GM12878 (cell line): ENCODE measurements around the gene TNFAIP2. TPM values are rescaled to one million over a fixed set of nuclear protein-coding genes. Genes with fewer than 3 reads are reported as not detected.

Source experiments
- ATAC-seq: fragments of 200-7000 bp; cut with Tn5 transposase; 3 replicates; pipeline ENCODE4 v1.9.1; 2020; ENCODE audit warnings: mild to moderate bottlenecking, moderate library complexity
- BruUV-seq: library from RNA; stranded (reverse); fragments of 400-500 nt; replicated peaks from 2 replicates; lab custom pipeline; 2021; lab: Mats Ljungman, UMichigan
- CTCF ChIA-PET: fragments of 300-600 bp; sonication (Branson Sonifier 250); formaldehyde crosslinking; extraction: SDS; loops from one replicate; lab custom pipeline; 2021; ENCODE audit warnings: inconsistent platforms; lab: Yijun Ruan, JAX
- POLR2A ChIA-PET: fragments of 350-600 bp; formaldehyde crosslinking; extraction: SDS; loops from one replicate; lab custom pipeline; 2021; ENCODE audit warnings: inconsistent platforms; lab: Charles Lee
- RAD21 ChIA-PET: fragments of 300-600 bp; sonication (Branson Sonifier 250); formaldehyde crosslinking; loops from one replicate; lab custom pipeline; 2023; ENCODE audit warnings: antibody characterized with exemption; ENCODE audit not compliant: unreplicated experiment; lab: Charles Lee
- SMC1A ChIA-PET: fragments of 300-600 bp; sonication (Branson Sonifier 250); formaldehyde crosslinking; loops from one replicate; lab custom pipeline; 2023; ENCODE audit not compliant: unreplicated experiment, uncharacterized antibody; lab: Charles Lee
- DNase-seq: peaks from one replicate; pipeline ENCODE4 v3.0.0-alpha.2; 2011; ENCODE audit warnings: low read depth, low spot score
- FAIRE-seq: peaks from 3 replicates; lab custom pipeline; 2011; peaks lifted over from hg19 to GRCh38; lab: Jason Lieb, UNC
- H2AFZ ChIP-seq: 2 replicates; pipeline ENCODE4 v1.6.0; 2011; ENCODE audit warnings: low read depth, low read length, control low read depth; ENCODE audit not compliant: control insufficient read depth
- H3K27ac ChIP-seq: 2 replicates; pipeline ENCODE4 v1.5.1; 2011; ENCODE audit warnings: control low read depth; ENCODE audit not compliant: control insufficient read depth, insufficient read depth
- H3K27me3 ChIP-seq, 2 experiments: replicated peaks in 1 of 2; 2 replicates each; pipeline versions ENCODE4 v1.6.0 to v1.6.1; 2011; ENCODE audit warnings: low read length in 1 of 2; ENCODE audit not compliant: control insufficient read depth in 2 of 2, insufficient read depth in 2 of 2
- H3K36me3 ChIP-seq, 2 experiments: 2 replicates each; pipeline ENCODE4 v1.5.1; 2011; ENCODE audit warnings: low read length in 1 of 2; ENCODE audit not compliant: control insufficient read depth in 2 of 2, insufficient read depth in 2 of 2
- H3K4me1 ChIP-seq: 2 replicates; pipeline ENCODE4 v1.6.1; 2011; ENCODE audit warnings: mild to moderate bottlenecking, low read length, moderate library complexity, mixed read lengths; ENCODE audit not compliant: control insufficient read depth, insufficient read depth
- H3K4me2 ChIP-seq: 2 replicates; pipeline ENCODE4 v1.6.0; 2011; ENCODE audit warnings: control low read depth; ENCODE audit not compliant: control insufficient read depth, insufficient read depth
- H3K4me3 ChIP-seq: fragments of 200-600 bp; sonication (generic); 2 replicates; pipeline ENCODE4 v1.5.1; 2016
- H3K79me2 ChIP-seq: 2 replicates; pipeline ENCODE4 v1.6.0; 2011; ENCODE audit warnings: low read length; ENCODE audit not compliant: control insufficient read depth, insufficient read depth
- H3K9ac ChIP-seq: 2 replicates; pipeline ENCODE4 v1.8.0; 2011; ENCODE audit warnings: low read length, control low read depth, mixed read lengths; ENCODE audit not compliant: control insufficient read depth, insufficient read depth
- H3K9me3 ChIP-seq: replicated peaks from 3 replicates; pipeline ENCODE4 v1.5.1; 2011; ENCODE audit warnings: mild to moderate bottlenecking, low read length; ENCODE audit not compliant: control insufficient read depth, insufficient read depth
- H4K20me1 ChIP-seq: 2 replicates; pipeline ENCODE4 v1.6.0; 2011; ENCODE audit not compliant: control insufficient read depth, insufficient read depth
- EED ChIP-seq: sonication (generic); IDR thresholded peaks from 2 replicates; pipeline ENCODE4 v1.6.1; 2016; ENCODE audit warnings: antibody characterized with exemption, low read depth
- IKZF1 ChIP-seq: fragments of 450-650 bp; conservative IDR thresholded peaks from 2 replicates; pipeline ENCODE4 v1.6.1; 2017; ENCODE audit warnings: antibody characterized with exemption, mild to moderate bottlenecking
- MTA3 ChIP-seq: IDR thresholded peaks from 2 replicates; pipeline ENCODE4 v1.6.1; 2012; ENCODE audit warnings: low read length, inconsistent platforms, borderline replicate concordance
- MXI1 ChIP-seq: fragments of 150-350 bp; IDR thresholded peaks from 2 replicates; pipeline ENCODE4 v1.6.1; 2011; ENCODE audit warnings: low read depth, mild to moderate bottlenecking, inconsistent platforms, low read length, improper control_type of control experiment
- MYC ChIP-seq: IDR thresholded peaks from 2 replicates; pipeline ENCODE4 v1.6.1; 2011; ENCODE audit warnings: mild to moderate bottlenecking, low read length, moderate library complexity, inconsistent platforms; ENCODE audit not compliant: insufficient read depth, insufficient replicate concordance, insufficient read length, severe bottlenecking
- POLR2AphosphoS2 ChIP-seq: IDR thresholded peaks from 2 replicates; pipeline ENCODE4 v1.6.1; 2011; ENCODE audit warnings: low read depth, mild to moderate bottlenecking, low read length, improper control_type of control experiment, moderate library complexity
- SRF ChIP-seq, 2 experiments: IDR thresholded peaks; 2 replicates each; pipeline ENCODE4 v1.6.1; 2011; ENCODE audit warnings: low read depth in 2 of 2, low read length in 2 of 2, mild to moderate bottlenecking in 1 of 2, moderate library complexity in 1 of 2
- TCF3 ChIP-seq: IDR thresholded peaks from 2 replicates; pipeline ENCODE4 v1.6.1; 2012; ENCODE audit warnings: low read depth, mild to moderate bottlenecking, low read length, borderline replicate concordance; ENCODE audit not compliant: insufficient read depth
- ZNF274 ChIP-seq: IDR thresholded peaks from one replicate; pipeline ENCODE4 v1.8.0; 2011; ENCODE audit not compliant: insufficient read length, insufficient read depth
- ZNF592 ChIP-seq: fragments of 450-650 bp; IDR thresholded peaks from 2 replicates; pipeline ENCODE4 v1.6.1; 2017; ENCODE audit warnings: mild to moderate bottlenecking, moderate library complexity
- WGBS: methylation state at CpG from one replicate; pipeline ENCODE4 v1.1.6; 2016; ENCODE audit warnings: low lambda C conversion rate; ENCODE audit not compliant: insufficient replicate concordance, insufficient coverage; ENCODE audit errors: missing lambda C conversion rate; 5-methylcytosine and 5-hydroxymethylcytosine counted together
- in situ Hi-C: fragments of 300-500 bp; cut with MboI; formaldehyde crosslinking; loops from 9 replicates; pipeline ENCODE4 v1.14.3; 2018; ENCODE audit warnings: mixed read lengths
- intact Hi-C: fragments of 100-400 bp; cut with micrococcal nuclease; formaldehyde crosslinking; loops from one replicate; pipeline ENCODE4 v1.14.2; 2022; ENCODE audit not compliant: unreplicated experiment
- polyA plus RNA-seq, 11 experiments: library from polyadenylated mRNA; depleted of rRNA in 4 of 11; unstranded in 6 of 11; stranded (reverse) in 5 of 11; fragments of >200 nt; fragmentation: Nextera tagmentation in 4 of 11; fragmentation: Illumina TruSeq in 1 of 11; extraction: Ambion mirVana in 4 of 11; extraction: Trizol in 1 of 11; gene quantifications; 1 replicate in 1 of 11; 2 replicates in 10 of 11; pipeline versions ENCODE4 v1.2.1 to v1.2.3, GENCODE V29; 2011 to 2016; ENCODE audit warnings: inconsistent platforms in 2 of 11, missing spikeins in 2 of 11, low read depth in 1 of 11
- total RNA-seq, 4 experiments: library from RNA; depleted of rRNA in 3 of 4; stranded (reverse); fragments of >200 nt in 3 of 4; fragmentation: Illumina TruSeq in 1 of 4; extraction: Trizol in 1 of 4; gene quantifications; 2 replicates each; pipeline versions ENCODE4 v1.2.1 to v1.2.3, GENCODE V29; 2013 to 2021
- TF ChIP-seq, protein P1 (sequence below): fragments of 450-650 bp; IDR thresholded peaks from 2 replicates; pipeline ENCODE4 v1.6.1; 2017; ENCODE audit warnings: antibody characterized with exemption, mild to moderate bottlenecking, moderate library complexity
- TF ChIP-seq, protein P2 (sequence below): fragments of 450-650 bp; IDR thresholded peaks from 2 replicates; pipeline ENCODE4 v1.6.1; 2016; ENCODE audit warnings: mild to moderate bottlenecking

The TNFAIP2 gene
- total and polyA plus RNA-seq, 10 of the 15 experiments (the other 5 are each of a cell fraction or from before 2014, with no cell fraction given), result 7.1 to 150 (median 74.5) TPM

DNA sequence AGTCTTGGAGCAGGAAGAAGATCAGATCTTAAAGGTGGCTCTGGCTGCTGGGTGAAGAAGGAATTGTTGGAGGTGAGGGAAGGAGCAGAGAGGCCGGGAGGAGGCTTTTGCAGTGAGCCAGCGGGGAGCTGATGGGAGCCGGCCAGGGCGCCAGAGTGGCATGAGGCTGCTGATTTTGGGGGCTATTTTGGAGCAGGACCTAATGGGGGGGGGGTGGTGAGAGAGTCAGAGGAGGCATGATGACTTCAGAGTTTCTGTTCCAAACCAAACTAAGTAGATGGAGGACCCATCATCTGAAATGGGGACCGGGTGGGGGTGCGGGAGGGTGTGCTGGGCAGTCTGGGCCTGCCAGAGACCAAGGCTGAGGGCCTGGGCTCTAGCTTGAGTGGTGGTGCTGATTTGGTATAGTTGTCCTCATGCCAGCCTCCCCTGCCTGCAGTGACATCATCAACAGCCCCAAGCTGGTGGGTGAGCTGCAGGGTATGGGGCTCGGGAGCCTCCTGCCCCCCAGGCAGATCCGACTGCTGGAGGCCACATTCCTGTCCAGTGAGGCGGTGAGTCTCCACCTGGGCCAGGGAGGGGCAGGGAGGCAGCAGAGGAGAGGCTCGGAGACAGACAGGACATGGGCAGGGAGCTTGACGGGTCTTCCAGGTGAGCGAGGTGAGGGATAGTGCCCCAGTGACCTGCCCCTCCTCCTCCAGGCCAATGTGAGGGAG lies 6.2 kb downstream of the TNFAIP2 start:
- H4K20me1 ChIP-seq, result no peaks in the 10 kb centered on the region
- no peak overlapping the region for H3K4me3 ChIP-seq
- no peak overlapping the region for H2AFZ ChIP-seq
- peaks cover 11% of the 10 kb centered on the region for H3K79me2 ChIP-seq
- no peaks in the 10 kb centered on the region; the same call in 1 of the 2 replicates for H3K4me1 ChIP-seq
- POLR2A ChIA-PET, result interaction anchor here (0.8 kb wide), 1 partner anchor 13 kb away, joined by 3 read pairs; no protein-coding TSS in a partner anchor
- H3K4me2 ChIP-seq, result no peak overlapping the region
- in situ Hi-C loops, result no loop called here
- no peak overlapping the region for H3K27ac ChIP-seq
- TF ChIP-seq ZNF592 (no peak), TCF3 (no peak), MTA3 (no peak), POLR2AphosphoS2 (no peak), MXI1 (no peak), IKZF1 (no peak), ZNF274 (no peak), SRF (IDR thresholded peaks at IDR 0.05; ENCODE audit: low read depth in 2 of 2, low read length in 2 of 2) (no peak), EED (no peak), MYC (no peak)
- TF ChIP-seq, protein P1, sequence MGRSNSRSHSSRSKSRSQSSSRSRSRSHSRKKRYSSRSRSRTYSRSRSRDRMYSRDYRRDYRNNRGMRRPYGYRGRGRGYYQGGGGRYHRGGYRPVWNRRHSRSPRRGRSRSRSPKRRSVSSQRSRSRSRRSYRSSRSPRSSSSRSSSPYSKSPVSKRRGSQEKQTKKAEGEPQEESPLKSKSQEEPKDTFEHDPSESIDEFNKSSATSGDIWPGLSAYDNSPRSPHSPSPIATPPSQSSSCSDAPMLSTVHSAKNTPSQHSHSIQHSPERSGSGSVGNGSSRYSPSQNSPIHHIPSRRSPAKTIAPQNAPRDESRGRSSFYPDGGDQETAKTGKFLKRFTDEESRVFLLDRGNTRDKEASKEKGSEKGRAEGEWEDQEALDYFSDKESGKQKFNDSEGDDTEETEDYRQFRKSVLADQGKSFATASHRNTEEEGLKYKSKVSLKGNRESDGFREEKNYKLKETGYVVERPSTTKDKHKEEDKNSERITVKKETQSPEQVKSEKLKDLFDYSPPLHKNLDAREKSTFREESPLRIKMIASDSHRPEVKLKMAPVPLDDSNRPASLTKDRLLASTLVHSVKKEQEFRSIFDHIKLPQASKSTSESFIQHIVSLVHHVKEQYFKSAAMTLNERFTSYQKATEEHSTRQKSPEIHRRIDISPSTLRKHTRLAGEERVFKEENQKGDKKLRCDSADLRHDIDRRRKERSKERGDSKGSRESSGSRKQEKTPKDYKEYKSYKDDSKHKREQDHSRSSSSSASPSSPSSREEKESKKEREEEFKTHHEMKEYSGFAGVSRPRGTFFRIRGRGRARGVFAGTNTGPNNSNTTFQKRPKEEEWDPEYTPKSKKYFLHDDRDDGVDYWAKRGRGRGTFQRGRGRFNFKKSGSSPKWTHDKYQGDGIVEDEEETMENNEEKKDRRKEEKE, result no peak
- TF ChIP-seq, protein P2, sequence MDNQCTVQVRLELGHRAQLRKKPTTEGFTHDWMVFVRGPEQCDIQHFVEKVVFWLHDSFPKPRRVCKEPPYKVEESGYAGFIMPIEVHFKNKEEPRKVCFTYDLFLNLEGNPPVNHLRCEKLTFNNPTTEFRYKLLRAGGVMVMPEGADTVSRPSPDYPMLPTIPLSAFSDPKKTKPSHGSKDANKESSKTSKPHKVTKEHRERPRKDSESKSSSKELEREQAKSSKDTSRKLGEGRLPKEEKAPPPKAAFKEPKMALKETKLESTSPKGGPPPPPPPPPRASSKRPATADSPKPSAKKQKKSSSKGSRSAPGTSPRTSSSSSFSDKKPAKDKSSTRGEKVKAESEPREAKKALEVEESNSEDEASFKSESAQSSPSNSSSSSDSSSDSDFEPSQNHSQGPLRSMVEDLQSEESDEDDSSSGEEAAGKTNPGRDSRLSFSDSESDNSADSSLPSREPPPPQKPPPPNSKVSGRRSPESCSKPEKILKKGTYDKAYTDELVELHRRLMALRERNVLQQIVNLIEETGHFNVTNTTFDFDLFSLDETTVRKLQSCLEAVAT, result no peak
- TF ChIP-seq, all 136 proteins: peak for 0
- CTCF ChIA-PET, result interaction anchor here (1.0 to 3.0 kb wide), 3 partner anchors 11 to 225 kb away, joined by 3 to 12 read pairs (median 9); no protein-coding TSS in a partner anchor
- ATAC-seq (no peak), FAIRE-seq (no peak), DNase-seq (no peak)
- Histone ChIP-seq H3K36me3 (peaks cover 8 to 9% of the 10 kb centered on the region in 2 experiments; a peak in 3 of 4 replicates), H3K9ac (no peak overlapping the region), H3K27me3 (no peaks in the 10 kb centered on the region), H3K9me3 (no peaks in the 10 kb centered on the region)
- RAD21 ChIA-PET, result interaction anchor here (0.7 to 1.4 kb wide), 2 partner anchors 11 to 24 kb away, joined by 3 to 4 read pairs; no protein-coding TSS in a partner anchor
- intact Hi-C loops, result no loop called here
- WGBS, result 88% methylated on average over 11 of the region's 12 CpGs
- SMC1A ChIA-PET, result interaction anchor here (3.2 kb wide), 1 partner anchor 11 kb away, joined by 9 read pairs; no protein-coding TSS in a partner anchor
- no TSS peak for BruUV-seq
